ENCODE results near the gene SDK1.

DNA sequence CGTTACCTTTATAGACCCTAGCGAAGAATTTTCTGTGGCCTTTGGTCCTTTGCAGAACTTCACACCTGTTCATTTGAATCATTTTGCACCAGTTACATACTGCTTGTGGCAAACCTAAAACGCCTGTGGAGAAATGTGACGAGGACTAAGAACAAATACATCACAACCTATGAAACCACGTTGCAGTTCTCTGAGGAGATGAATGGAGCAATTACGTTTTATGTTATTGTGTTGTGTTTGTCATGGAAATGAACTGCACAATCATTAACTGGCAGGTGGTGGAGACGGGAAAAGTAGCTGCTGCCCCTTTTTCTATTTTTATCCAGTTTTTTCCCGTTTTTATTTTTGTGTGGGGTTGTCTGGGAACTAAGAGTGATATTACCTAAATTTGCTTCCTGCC is 505.5 kb downstream of the SDK1 start:
- no peak for TF ChIP-seq EZH2 (IDR thresholded peaks at IDR 0.05; ENCODE audit: borderline replicate concordance, low read depth, low read length, severe bottlenecking)
- TF ChIP-seq POLR2AphosphoS5 (IDR thresholded peaks at IDR 0.05; ENCODE audit: insufficient read depth, low read depth, low read length), result no peak
- TF ChIP-seq CTCF (IDR thresholded peaks at IDR 0.05; ENCODE audit: extremely low read depth in 1 of 2, insufficient read depth in 1 of 2, low read depth in 1 of 2, low read length in 2 of 2), result no peak
- no peak for TF ChIP-seq POLR2A (IDR thresholded peaks at IDR 0.05; ENCODE audit: low read depth, low read length)
- TF ChIP-seq FOS (IDR thresholded peaks at IDR 0.05; ENCODE audit: borderline replicate concordance, insufficient read depth, low read length), result no peak

Measured in endothelial cell of umbilical vein (primary cell).